Stimulated activated CD4-positive, alpha-beta T cell treated with anti-CD3 and anti-CD28 coated beads, Interleukin-4, amount 100 ng/mL, for 1 hour (primary cell): ENCODE measurements around the gene IDNK.

Experiments
- DNase-seq: peaks from one replicate; pipeline ENCODE4 v3.0.0-alpha.2; 2020

The IDNK gene

GRCh38 chr9:83636813-83637212, 13.9 kb downstream of the IDNK start:
- no peak for DNase-seq

DNA sequence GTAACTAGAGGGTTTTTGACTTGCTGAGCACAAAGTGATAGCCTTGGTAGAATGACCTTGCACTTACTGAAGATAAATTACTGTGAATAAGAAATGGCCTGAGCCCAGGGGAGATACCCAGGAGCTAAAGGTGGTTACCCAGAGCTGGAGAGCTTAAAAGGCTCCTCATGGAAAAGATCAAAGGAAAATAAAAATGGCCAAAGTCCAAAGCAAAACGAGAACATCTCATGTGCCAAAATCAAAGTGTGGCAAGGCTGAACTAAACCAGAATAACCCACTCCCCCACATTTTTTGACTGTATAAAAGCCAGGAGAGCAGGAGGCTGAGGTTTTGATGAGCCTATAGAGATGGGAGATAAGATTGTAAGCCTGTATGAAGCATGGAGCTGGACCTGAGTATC, 14.4 kb downstream of the IDNK start:
- no peak for DNase-seq

DNA sequence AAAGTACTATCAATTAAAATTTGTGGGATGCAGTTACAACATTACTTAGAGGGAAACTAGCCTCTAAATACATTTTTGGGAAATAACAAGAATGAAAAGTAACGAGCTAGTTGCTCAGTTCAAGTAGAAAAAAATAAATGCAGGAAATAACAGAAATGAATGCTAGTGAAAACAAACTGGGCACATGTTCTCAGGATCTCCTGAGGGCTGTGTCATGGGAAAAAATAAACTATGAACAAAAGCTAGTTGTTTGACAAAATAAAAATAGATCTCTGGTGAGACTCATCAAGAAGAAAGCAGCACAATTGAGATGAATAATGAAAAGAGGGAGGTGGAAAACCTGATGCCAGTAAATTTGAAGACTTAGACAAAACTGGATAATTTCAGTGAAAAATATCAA, 16.3 kb downstream of the IDNK start:
- no peak for DNase-seq

DNA sequence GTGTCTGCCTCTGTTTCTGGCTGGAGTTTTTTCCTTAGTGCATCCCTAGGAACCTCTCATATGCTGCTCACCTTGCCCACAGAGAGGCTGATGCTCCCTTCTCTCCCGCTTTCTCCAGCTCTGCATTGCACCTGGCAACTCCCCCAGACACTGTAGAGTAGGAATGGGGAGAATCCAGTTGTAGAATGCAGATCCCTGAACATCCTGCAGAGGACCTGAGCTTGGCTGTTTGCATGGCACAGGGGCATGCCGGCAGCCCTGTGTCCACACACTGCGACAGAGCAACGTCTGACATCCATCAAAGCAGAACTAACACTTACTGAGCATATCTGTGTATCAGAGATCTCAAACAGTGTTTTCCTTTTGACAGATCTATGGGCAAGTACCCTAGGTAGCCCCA, 19.9 kb downstream of the IDNK start:
- no peak for DNase-seq

DNA sequence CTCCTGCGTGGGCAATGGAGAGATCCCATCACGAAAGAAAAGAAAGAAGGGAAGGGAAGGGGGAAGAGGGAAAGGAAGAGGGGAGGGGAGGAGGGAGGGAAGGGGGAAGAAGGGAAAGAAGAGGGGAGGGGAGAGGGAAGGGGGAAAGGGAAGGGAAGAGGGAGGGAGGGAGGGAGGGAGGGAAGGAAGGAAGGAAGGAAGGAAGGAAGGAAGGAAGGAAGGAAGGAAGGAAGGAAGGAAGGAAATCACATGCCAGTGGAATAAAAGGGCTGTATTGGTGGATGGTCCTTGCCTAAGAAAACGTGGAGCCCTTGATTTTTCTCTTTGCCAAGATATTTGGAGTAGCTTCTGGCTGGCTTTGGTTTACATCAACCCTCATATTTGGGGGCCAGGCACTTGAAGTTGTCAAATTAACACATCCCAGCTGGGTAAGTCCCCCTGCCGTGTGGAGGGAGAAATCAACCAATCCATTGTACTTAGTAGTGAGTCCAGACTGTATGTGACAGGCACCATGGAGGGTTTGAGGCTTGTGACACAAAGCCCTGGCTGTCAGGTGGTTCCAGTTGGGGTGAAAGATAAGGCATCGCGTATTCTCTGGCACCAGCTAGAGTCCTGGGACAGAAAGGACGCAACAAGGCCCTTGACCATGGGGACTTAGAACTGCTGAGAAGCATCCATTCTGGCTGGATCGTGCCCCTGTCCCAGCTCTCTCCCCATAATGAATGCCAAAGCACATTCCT, 23.7 kb downstream of the IDNK start:
- no peak for DNase-seq

DNA sequence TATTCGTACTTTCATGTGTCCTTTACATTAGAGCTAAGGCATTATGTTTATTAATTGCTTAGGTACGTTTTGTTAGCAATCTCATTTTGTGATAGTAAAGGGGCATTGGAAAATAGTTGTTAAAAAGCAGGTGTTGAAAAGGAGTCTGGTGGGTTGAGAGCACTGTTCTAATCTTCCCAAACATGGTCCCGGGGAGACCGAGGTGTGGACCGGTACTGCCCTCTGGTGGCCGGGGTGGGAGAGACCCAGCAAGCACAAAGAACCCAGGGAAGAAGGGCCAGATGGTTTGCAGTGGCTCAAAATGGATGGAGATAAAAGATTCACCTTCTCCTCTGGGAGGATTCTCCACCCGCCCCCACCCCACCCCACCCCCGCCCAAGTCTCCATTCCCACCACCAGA, 26.1 kb downstream of the IDNK start:
- peak; percentile 78 for DNase-seq

DNA sequence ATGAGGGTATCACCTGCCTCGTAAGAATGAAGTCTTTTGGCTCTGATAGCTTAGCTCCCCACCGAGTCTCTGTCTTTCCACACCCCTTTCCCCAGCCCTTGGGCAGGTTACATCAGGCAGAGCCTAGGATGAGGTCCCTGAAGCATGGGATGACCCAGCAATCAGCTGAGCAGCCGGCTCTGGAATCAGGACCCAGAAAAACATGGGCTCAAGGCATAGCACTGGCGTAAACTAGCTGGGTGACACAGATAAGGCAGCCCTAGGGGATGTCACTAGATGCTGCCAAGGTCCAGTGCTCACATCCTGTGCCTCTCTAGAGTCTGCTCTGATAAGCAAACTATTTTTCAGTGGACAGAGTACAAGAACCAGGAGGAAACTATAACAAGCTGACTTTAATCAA, 26.6 kb downstream of the IDNK start:
- no peak for DNase-seq

GRCh38 chr9:83651558-83651957, 28.6 kb downstream of the IDNK start:
- DNase-seq: no peak

DNA sequence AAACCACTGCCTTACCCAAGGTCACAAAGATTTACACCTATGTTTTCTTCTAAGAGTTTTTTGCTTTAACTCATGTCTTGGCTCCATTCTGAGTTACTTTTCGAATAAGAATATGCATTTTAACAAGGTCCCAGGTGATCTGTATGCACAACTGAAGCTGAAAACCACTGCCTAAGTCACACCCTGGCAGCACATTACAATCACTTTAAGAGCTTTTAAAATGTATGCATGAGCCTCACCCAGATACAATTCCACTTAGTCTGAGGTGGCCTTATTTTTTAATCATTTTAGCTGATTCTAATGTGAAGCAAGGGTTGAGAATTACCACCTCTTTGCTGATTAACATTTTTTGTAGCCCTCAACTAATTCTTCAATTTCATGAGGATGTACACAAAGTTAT, 29.5 kb downstream of the IDNK start:
- no peak for DNase-seq

DNA sequence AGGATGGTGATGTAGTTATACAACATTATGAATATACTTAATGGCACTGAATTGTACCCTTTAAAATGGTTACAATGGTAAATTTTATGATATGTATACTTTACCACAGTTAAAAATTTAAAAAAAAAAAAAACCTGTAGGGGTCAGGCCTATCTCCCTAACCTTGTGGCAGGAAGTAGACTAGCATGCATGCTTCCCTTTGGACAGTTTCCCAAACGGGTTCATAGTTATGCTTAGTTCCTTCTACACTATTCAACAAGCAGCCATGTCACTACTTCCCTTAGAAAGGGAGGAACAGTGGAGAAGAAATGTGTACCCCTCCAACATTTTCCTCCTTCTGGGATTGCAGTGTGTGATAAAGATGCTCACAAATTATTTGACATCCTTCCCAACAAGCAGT, 32.5 kb downstream of the IDNK start:
- no peak for DNase-seq

GRCh38 chr9:83656032-83656680, 33.2 kb downstream of the IDNK start:
- no peak for DNase-seq

DNA sequence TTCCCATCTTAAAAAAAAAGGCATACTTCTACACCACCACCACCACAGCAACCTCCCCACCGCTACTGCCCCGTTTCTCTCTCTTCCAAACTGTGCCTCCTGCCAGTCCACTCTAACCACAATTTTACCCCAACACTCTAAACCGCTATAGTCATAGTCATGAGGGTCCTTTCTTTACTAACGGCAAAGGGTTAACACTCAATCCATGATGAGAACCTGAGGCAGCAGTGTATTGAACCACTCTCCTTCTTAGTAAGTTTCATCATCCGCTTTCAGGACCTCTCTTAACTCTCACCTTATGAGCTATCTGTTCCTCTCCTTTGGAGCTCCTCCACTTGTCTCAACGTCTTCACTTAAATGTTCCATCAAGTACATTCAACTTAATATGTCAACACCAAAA, 34.0 kb downstream of the IDNK start:
- DNase-seq: no peak

GRCh38 chr9:83662933-83663332, 40.0 kb downstream of the IDNK start:
- DNase-seq: no peak

- no peak for DNase-seq
Measured at GRCh38 chr9:83665580-83666200, 42.7 kb downstream of the IDNK start.

DNA sequence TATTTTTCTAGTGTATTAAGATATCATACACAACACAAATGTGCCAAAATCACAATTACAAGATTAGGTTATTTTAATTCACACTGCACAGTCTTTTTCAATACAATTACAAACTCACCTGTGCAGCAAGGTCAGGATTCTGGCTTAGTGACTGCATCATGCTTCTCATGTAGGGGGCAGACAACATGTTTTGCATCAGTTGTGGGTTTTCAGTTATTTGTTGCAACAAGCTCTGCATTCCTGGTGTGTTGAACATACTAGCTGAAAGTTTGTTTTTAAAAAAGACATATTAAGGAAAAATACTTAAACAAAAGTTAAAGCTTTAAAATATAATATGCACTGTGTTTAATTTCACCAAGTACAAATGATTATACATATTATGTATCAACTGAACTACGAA, 46.1 kb downstream of the IDNK start:
- DNase-seq: no peak

DNA sequence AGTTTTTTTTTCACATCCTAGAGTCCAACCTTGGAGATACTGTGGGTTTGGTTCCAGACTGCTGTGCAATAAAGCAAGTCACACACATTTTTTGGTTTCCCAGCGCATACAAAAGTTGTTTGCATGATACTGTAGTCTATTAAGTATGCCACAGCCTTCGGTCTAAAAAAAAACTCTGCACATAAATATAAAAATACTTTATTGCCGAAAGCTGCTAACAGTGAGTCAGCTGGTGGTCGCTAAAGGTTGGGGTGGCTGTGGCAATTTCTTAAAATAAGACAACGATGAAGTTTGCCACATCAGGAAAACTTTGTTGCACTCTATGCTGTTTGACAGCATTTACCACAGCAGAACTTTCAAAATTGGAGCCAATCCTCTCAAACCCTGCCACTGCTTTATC, 47.4 kb downstream of the IDNK start:
- DNase-seq: no peak

GRCh38 chr9:83671451-83671850, 48.5 kb downstream of the IDNK start:
- no peak for DNase-seq

- DNase-seq: no peak
Measured at GRCh38 chr9:83675466-83675865, 52.5 kb downstream of the IDNK start.

DNA sequence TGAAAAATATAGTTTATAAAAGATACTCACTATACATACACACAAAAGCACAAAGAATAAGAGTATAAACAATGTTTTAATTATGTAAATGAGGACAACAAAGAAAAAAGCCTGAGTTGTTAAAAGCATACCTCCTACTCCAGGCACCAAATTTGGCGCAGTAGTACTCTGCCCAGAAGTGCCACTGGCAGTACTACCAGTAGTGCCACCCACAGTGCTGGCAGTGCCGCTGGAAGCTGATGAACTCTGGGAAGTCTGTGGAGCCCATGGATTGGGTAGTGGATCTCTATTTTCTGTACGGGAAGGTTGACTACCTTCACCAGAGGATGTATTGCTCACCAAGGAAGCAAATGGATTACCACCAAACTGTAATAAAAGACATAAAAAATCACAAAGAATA, 54.7 kb downstream of the IDNK start:
- no peak for DNase-seq

- no peak for DNase-seq
Measured at GRCh38 chr9:83680233-83680632, 57.3 kb downstream of the IDNK start.

- DNase-seq: no peak
Measured at GRCh38 chr9:83681490-83681889, 58.5 kb downstream of the IDNK start.

GRCh38 chr9:83688921-83689320, 66.0 kb downstream of the IDNK start:
- DNase-seq: no peak

- no peak for DNase-seq
Measured at GRCh38 chr9:83691492-83691891, 68.5 kb downstream of the IDNK start.
